ENCODE data around the gene IMPA2. TPM values are rescaled to one million over a fixed set of nuclear protein-coding genes. Genes with fewer than 3 reads are reported as not detected.
"Not testable (repeated sequence)": the region's sequence is repeated elsewhere in the genome, so short reads cannot be mapped to it uniquely, and the experiment has no call there.

The IMPA2 gene
- total RNA-seq, 2 experiments from 2014 or later, result 17.7 to 20.8 TPM

- no peak for TF ChIP-seq CTCF (IDR thresholded peaks at IDR 0.05)
- H3K36me3 Mint-ChIP-seq (ENCODE audit: low read depth), result peaks cover 2% of the 10 kb centered on the region
- ChIA-PET CTCF (no interaction called here), POLR2A (no interaction called here)
- ATAC-seq (no peak), DNase-seq (no peak)
- no peak overlapping the region for H3K27ac Mint-ChIP-seq
- no peaks in the 10 kb centered on the region for H3K4me1 Mint-ChIP-seq (ENCODE audit: low read depth)
- intact Hi-C loops (cut with micrococcal nuclease), result no loop called here
- H3K4me3 Mint-ChIP-seq, result no peak overlapping the region
- peaks cover 2% of the 10 kb centered on the region for H3K9me3 Mint-ChIP-seq
- H3K27me3 Mint-ChIP-seq, result no peaks in the 10 kb centered on the region
Measured at GRCh38 chr18:11962597-11962996, 18.7 kb upstream of the IMPA2 start.

GRCh38 chr18:11963991-11964484, 17.3 kb upstream of the IMPA2 start:
- TF ChIP-seq CTCF (IDR thresholded peaks at IDR 0.05), result no peak
- H3K27ac Mint-ChIP-seq, result no peak overlapping the region
- H3K9me3 Mint-ChIP-seq, result no peaks in the 10 kb centered on the region
- ChIA-PET CTCF (interaction anchor here (1.3 kb wide), 1 partner anchor 26 kb away, joined by 8 read pairs; no protein-coding TSS in a partner anchor), POLR2A (interaction anchor here (1.0 kb wide), 1 partner anchor 17 kb away, joined by 3 read pairs; no protein-coding TSS in a partner anchor)
- ATAC-seq (no peak), DNase-seq (no peak)
- H3K4me1 Mint-ChIP-seq (ENCODE audit: low read depth), result no peaks in the 10 kb centered on the region
- H3K4me3 Mint-ChIP-seq, result no peak overlapping the region
- H3K36me3 Mint-ChIP-seq (ENCODE audit: low read depth), result no peaks in the 10 kb centered on the region
- intact Hi-C loops (cut with micrococcal nuclease), result no loop called here
- no peaks in the 10 kb centered on the region for H3K27me3 Mint-ChIP-seq

- intact Hi-C loops (cut with micrococcal nuclease), result no loop called here
- Mint-ChIP-seq H3K9me3 (no peaks in the 10 kb centered on the region), H3K27me3 (no peaks in the 10 kb centered on the region), H3K4me3 (no peak overlapping the region), H3K4me1 (ENCODE audit: low read depth) (no peaks in the 10 kb centered on the region), H3K36me3 (ENCODE audit: low read depth) (no peaks in the 10 kb centered on the region), H3K27ac (no peak overlapping the region)
- no peak for TF ChIP-seq CTCF (IDR thresholded peaks at IDR 0.05)
- ATAC-seq (no peak), DNase-seq (no peak)
- ChIA-PET CTCF (no interaction called here), POLR2A (no interaction called here)
Measured at GRCh38 chr18:11969904-11970835, 11.1 kb upstream of the IMPA2 start.

GRCh38 chr18:11970836-11971226, 10.5 kb upstream of the IMPA2 start:
- H3K27ac Mint-ChIP-seq; POLR2A ChIA-PET; H3K4me3 Mint-ChIP-seq; CTCF ChIA-PET; H3K9me3 Mint-ChIP-seq; H3K4me1 Mint-ChIP-seq (ENCODE audit: low read depth); ATAC-seq; H3K36me3 Mint-ChIP-seq (ENCODE audit: low read depth); DNase-seq; H3K27me3 Mint-ChIP-seq; intact Hi-C loops (cut with micrococcal nuclease): not testable (repeated sequence)

GRCh38 chr18:11972371-11973174, 8.7 kb upstream of the IMPA2 start:
- Mint-ChIP-seq H3K27ac (no peak overlapping the region), H3K4me1 (ENCODE audit: low read depth) (no peaks in the 10 kb centered on the region), H3K27me3 (no peaks in the 10 kb centered on the region), H3K36me3 (ENCODE audit: low read depth) (no peaks in the 10 kb centered on the region), H3K9me3 (no peaks in the 10 kb centered on the region), H3K4me3 (no peak overlapping the region)
- no peak for TF ChIP-seq CTCF (IDR thresholded peaks at IDR 0.05)
- ATAC-seq, result no peak
- ChIA-PET CTCF (no interaction called here), POLR2A (no interaction called here)
- intact Hi-C loops (cut with micrococcal nuclease), result no loop called here
- no peak for DNase-seq

Data from activated CD8-positive, alpha-beta T cell treated with anti-CD3 and anti-CD28 coated beads for 36 hours (primary cell).